Astrocyte (in vitro differentiated cells and primary cell): Measurements from ENCODE around the gene GBGT1.

Experiments
- EZH2 ChIP-seq: IDR thresholded peaks from 2 replicates; pipeline ENCODE4 v1.6.1; 2012; ENCODE audit warnings: mild to moderate bottlenecking, low read length, inconsistent platforms; ENCODE audit not compliant: insufficient read depth
- TF ChIP-seq, protein P1 (sequence below): IDR thresholded peaks from 2 replicates; pipeline ENCODE4 v1.5.1; 2011; ENCODE audit warnings: low read depth, mild to moderate bottlenecking, inconsistent platforms, low read length, moderate library complexity; ENCODE audit not compliant: insufficient read depth

DNA sequence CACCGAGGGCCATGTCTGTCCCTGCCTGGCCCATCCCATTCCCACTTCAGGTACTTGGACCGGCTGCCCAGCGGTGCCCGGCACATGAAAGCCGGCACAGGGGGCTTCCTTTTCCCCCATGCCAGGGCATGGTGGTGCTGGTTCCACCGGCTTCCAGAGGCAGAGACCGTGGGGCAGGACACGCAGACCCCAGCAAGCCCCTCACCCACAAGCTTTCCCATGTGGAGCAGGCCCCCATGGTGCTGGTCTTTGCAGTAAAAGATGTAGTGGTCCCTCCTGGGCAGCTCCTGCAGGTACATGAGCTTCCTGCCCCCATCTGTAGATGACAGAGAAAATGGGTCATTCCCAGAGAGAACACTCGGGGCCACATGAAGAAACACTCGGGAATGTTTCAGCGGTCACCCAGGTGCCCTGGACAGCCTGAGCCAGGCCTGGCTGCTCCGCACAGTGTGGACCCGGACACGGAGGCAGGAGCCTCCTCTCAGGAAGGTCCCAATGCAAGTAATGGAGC is 43.4 kb upstream of the GBGT1 start:
- TF ChIP-seq, protein P1, sequence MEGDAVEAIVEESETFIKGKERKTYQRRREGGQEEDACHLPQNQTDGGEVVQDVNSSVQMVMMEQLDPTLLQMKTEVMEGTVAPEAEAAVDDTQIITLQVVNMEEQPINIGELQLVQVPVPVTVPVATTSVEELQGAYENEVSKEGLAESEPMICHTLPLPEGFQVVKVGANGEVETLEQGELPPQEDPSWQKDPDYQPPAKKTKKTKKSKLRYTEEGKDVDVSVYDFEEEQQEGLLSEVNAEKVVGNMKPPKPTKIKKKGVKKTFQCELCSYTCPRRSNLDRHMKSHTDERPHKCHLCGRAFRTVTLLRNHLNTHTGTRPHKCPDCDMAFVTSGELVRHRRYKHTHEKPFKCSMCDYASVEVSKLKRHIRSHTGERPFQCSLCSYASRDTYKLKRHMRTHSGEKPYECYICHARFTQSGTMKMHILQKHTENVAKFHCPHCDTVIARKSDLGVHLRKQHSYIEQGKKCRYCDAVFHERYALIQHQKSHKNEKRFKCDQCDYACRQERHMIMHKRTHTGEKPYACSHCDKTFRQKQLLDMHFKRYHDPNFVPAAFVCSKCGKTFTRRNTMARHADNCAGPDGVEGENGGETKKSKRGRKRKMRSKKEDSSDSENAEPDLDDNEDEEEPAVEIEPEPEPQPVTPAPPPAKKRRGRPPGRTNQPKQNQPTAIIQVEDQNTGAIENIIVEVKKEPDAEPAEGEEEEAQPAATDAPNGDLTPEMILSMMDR: no peak
- no peak for TF ChIP-seq EZH2
